Vagina (tissue), 2 donors: ENCODE measurements around the gene CCDC33. TPM values are rescaled to one million over a fixed set of nuclear protein-coding genes. Genes with fewer than 3 reads are reported as not detected.

Source experiments
- DNase-seq, 2 donors: peaks; one replicate each; pipeline ENCODE4 v3.0.0-alpha.2; 2017; ENCODE audit errors: extremely low spot score in 2 of 2
- H3K27ac ChIP-seq: fragments of 200-600 bp; sonication (generic); one replicate; pipeline ENCODE4 v1.5.1; 2019
- H3K27me3 ChIP-seq: fragments of 200-600 bp; sonication (generic); one replicate; pipeline ENCODE4 v1.5.1; 2019
- H3K36me3 ChIP-seq, 2 donors: fragments of 200-600 bp; sonication (generic); one replicate each; pipeline ENCODE4 v1.5.1; 2017 to 2019
- H3K4me1 ChIP-seq: fragments of 200-600 bp; sonication (generic); one replicate; pipeline ENCODE4 v1.5.1; 2019
- H3K4me3 ChIP-seq, 2 donors: fragments of 200-600 bp; sonication (generic); 1 replicate in 1 of 2; 2 replicates in 1 of 2; pipeline ENCODE4 v1.5.1; 2016 to 2019
- H3K9me3 ChIP-seq: fragments of 200-600 bp; sonication (generic); one replicate; pipeline ENCODE4 v1.5.1; 2019
- POLR2A ChIP-seq, 2 donors: fragments of 450-650 bp; IDR thresholded peaks; one replicate each; pipeline ENCODE4 v1.6.1; 2017; ENCODE audit warnings: antibody characterized with exemption in 2 of 2, mild to moderate bottlenecking in 2 of 2, moderate library complexity in 2 of 2
- POLR2AphosphoS5 ChIP-seq, 2 donors: sonication (generic); formaldehyde crosslinking; IDR thresholded peaks; one replicate each; pipeline ENCODE4 v1.9.0; 2017; ENCODE audit warnings: antibody characterized with exemption in 2 of 2, mild to moderate bottlenecking in 2 of 2, low read depth in 1 of 2; ENCODE audit not compliant: insufficient read depth in 1 of 2
- intact Hi-C: fragments of 100-400 bp; cut with DNase I; formaldehyde crosslinking; loops from one replicate; pipeline ENCODE4 v1.15.1; 2023
- total RNA-seq: library from RNA; depleted of rRNA; stranded (reverse); fragments of >200 nt; gene quantifications from one replicate; pipeline ENCODE4 v1.2.3, GENCODE V29; 2016
- TF ChIP-seq, protein P1 (sequence below), 3 experiments: fragments of 450-650 bp in 2 of 3; fragments of 200-600 bp in 1 of 3; sonication (generic) in 1 of 3; IDR thresholded peaks; one replicate each; pipeline ENCODE4 v1.5.1; 2017 to 2019; ENCODE audit warnings: antibody characterized with exemption in 3 of 3, mild to moderate bottlenecking in 2 of 3, moderate library complexity in 2 of 3

CCDC33 gene
- total RNA-seq, 1 donor from 2014 or later: not detected

DNA sequence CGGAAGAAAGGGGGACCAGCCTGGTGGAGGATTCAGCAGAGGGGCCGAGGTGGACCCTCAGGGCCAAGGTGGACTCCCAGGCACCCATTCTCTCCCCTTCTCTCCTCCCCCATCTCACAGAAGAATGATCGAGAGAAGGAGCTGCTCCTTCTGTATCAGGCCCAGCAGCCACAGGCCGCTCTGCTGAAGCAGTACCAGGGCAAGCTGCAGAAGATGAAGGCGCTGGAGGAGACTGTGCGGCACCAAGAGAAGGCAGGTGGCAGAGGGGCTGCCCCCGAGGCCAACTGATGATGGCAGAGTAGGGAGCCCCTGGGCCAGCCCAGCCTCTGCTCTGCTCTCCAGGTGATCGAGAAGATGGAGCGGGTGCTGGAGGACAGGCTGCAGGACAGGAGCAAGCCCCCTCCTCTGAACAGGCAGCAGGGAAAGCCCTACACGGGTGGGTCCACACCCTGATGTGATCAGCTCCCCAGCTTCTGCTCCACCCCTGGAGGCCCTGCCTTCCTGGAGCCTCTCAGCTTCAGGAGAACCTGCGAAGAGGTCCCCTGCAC lies 94.8 kb downstream of the CCDC33 start:
- Histone ChIP-seq H3K27ac (no peak overlapping the region), H3K27me3 (no peaks in the 10 kb centered on the region), H3K4me3 (no peak overlapping the region), H3K4me1 (no peaks in the 10 kb centered on the region), H3K9me3 (no peaks in the 10 kb centered on the region), H3K36me3 (no peaks in the 10 kb centered on the region)
- TF ChIP-seq POLR2A (IDR thresholded peaks at IDR 0.05) (no peak), POLR2AphosphoS5 (IDR thresholded peaks at IDR 0.05; ENCODE audit: insufficient read depth in 1 of 2, low read depth in 1 of 2) (no peak)
- TF ChIP-seq, protein P1, sequence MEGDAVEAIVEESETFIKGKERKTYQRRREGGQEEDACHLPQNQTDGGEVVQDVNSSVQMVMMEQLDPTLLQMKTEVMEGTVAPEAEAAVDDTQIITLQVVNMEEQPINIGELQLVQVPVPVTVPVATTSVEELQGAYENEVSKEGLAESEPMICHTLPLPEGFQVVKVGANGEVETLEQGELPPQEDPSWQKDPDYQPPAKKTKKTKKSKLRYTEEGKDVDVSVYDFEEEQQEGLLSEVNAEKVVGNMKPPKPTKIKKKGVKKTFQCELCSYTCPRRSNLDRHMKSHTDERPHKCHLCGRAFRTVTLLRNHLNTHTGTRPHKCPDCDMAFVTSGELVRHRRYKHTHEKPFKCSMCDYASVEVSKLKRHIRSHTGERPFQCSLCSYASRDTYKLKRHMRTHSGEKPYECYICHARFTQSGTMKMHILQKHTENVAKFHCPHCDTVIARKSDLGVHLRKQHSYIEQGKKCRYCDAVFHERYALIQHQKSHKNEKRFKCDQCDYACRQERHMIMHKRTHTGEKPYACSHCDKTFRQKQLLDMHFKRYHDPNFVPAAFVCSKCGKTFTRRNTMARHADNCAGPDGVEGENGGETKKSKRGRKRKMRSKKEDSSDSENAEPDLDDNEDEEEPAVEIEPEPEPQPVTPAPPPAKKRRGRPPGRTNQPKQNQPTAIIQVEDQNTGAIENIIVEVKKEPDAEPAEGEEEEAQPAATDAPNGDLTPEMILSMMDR (IDR thresholded peaks at IDR 0.05): no peak
- DNase-seq: no peak
- intact Hi-C loops: no loop called here

DNA sequence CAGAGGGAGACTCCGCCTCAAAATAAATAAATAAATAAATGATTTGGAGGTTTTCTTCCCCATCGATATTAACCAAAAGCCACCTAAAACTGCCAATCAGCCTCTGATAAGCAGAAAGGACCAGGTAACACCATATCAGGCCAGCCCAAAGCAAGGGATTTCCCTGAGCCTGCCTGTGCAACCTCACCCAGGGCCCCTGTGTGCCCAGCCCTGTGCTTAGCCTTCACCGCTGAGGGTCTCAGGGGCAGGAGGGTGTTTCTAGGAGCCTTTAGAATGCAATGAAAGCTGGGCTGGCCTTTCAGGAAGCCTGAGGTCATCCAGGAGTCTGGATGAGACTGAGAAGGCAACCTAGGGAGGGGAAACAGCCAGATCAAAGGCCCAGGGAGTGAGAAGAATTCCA lies 95.9 kb downstream of the CCDC33 start:
- no peaks in the 10 kb centered on the region for H3K36me3 ChIP-seq
- intact Hi-C loops: no loop called here
- no peaks in the 10 kb centered on the region for H3K9me3 ChIP-seq
- H3K4me1 ChIP-seq: no peaks in the 10 kb centered on the region
- DNase-seq: no peak
- H3K27me3 ChIP-seq: no peaks in the 10 kb centered on the region
- no peak overlapping the region for H3K4me3 ChIP-seq
- TF ChIP-seq POLR2AphosphoS5 (IDR thresholded peaks at IDR 0.05; ENCODE audit: insufficient read depth in 1 of 2, low read depth in 1 of 2) (no peak), POLR2A (IDR thresholded peaks at IDR 0.05) (no peak)
- TF ChIP-seq, protein P1 (IDR thresholded peaks at IDR 0.05): no peak
- no peak overlapping the region for H3K27ac ChIP-seq

DNA sequence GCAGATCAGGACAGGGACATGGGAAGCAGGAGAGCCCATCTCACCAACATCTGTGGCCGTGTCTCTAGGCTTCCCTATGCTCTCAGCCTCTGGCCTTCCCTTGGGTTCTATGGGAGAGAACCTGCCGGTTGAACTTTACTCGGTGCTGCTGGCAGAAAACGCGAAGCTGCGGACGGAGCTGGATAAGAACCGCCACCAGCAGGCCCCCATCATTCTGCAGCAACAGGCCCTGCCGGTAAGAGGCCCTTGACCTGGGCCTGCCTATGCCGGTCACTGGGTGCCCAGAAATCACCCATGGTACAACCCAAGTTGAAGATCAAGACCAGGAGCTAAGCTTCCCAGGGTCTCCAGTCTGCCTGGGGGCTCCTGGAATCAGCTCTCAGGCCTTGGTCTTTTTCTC lies 96.5 kb downstream of the CCDC33 start:
- H3K27me3 ChIP-seq: no peaks in the 10 kb centered on the region
- H3K4me1 ChIP-seq: no peaks in the 10 kb centered on the region
- no peaks in the 10 kb centered on the region for H3K36me3 ChIP-seq
- no peak overlapping the region for H3K27ac ChIP-seq
- intact Hi-C loops: no loop called here
- no peaks in the 10 kb centered on the region for H3K9me3 ChIP-seq
- TF ChIP-seq, protein P1 (IDR thresholded peaks at IDR 0.05): no peak
- TF ChIP-seq POLR2AphosphoS5 (IDR thresholded peaks at IDR 0.05; ENCODE audit: insufficient read depth in 1 of 2, low read depth in 1 of 2) (no peak), POLR2A (IDR thresholded peaks at IDR 0.05) (no peak)
- no peak for DNase-seq
- H3K4me3 ChIP-seq: no peak overlapping the region

DNA sequence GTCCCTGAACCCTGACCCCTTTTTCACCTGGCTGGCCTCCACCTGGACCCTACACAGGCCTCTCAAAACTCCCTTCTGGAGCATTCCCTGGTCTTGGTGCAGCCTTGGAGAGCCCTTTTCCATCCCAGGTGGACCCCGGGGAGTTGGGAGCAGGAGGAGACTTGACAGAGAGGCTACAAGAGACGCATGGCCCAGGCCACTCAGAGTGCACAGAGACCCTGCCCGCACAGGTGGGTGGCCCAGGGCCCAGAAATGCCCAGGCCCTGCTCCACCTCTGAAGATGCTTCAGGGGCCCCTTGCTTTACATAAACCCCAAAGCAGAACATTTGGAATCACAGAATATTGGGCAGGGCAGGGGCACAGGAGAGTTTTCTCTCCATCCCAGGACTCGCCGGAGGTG lies 97.0 kb downstream of the CCDC33 start:
- Histone ChIP-seq H3K4me1 (no peaks in the 10 kb centered on the region), H3K4me3 (no peak overlapping the region), H3K9me3 (no peaks in the 10 kb centered on the region), H3K27me3 (no peaks in the 10 kb centered on the region), H3K36me3 (no peaks in the 10 kb centered on the region), H3K27ac (no peak overlapping the region)
- TF ChIP-seq POLR2AphosphoS5 (IDR thresholded peaks at IDR 0.05; ENCODE audit: insufficient read depth in 1 of 2, low read depth in 1 of 2) (no peak), POLR2A (IDR thresholded peaks at IDR 0.05) (no peak)
- TF ChIP-seq, protein P1 (IDR thresholded peaks at IDR 0.05): no peak
- no peak for DNase-seq
- intact Hi-C loops: no loop called here

DNA sequence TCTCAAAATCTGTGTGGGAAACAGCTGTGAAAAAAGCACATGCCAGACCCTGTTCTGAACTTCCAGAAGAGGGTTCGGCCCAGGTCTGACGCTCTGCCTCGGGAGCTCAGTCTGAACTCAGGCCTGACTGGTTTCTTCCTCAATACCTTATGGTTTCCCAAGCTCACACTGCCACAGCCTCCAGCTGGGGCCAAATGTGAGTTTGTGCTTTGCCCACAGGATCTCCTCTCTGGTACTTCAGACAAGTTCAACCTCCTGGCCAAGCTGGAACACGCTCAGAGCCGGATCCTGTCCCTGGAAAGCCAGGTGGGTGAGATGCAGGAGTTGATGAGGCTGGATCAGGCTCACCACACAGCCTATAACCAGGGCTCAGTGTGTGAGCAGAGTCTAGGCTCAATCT lies 97.5 kb downstream of the CCDC33 start:
- no peak for DNase-seq
- Histone ChIP-seq H3K27ac (no peak overlapping the region), H3K36me3 (no peaks in the 10 kb centered on the region), H3K9me3 (no peaks in the 10 kb centered on the region), H3K4me3 (no peak overlapping the region), H3K27me3 (no peaks in the 10 kb centered on the region), H3K4me1 (no peaks in the 10 kb centered on the region)
- TF ChIP-seq POLR2A (IDR thresholded peaks at IDR 0.05): no peak
- TF ChIP-seq POLR2AphosphoS5 (IDR thresholded peaks at IDR 0.05; ENCODE audit: insufficient read depth in 1 of 2, low read depth in 1 of 2): no peak
- TF ChIP-seq, protein P1 (IDR thresholded peaks at IDR 0.05): no peak
- intact Hi-C loops: no loop called here
